Measurements from ENCODE around the gene IL17REL. TPM values are rescaled to one million over a fixed set of nuclear protein-coding genes. Genes with fewer than 3 reads are reported as not detected.

IL17REL gene
- total RNA-seq, 1 donor from 2014 or later: 0.07 TPM

- no peak overlapping the region for H3K27ac Mint-ChIP-seq (ENCODE audit: unreplicated experiment)
- no peak for DNase-seq (ENCODE audit: low read depth, low spot score)
- H3K36me3 Mint-ChIP-seq (ENCODE audit: low read depth): no peaks in the 10 kb centered on the region
- no peaks in the 10 kb centered on the region for H3K4me1 Mint-ChIP-seq
- peaks cover 8% of the 10 kb centered on the region for H3K27me3 Mint-ChIP-seq (ENCODE audit: low read depth)
- no peak for TF ChIP-seq CTCF (conservative IDR thresholded peaks at IDR 0.05)
- no peak overlapping the region for H3K4me3 Mint-ChIP-seq
- peaks cover 7% of the 10 kb centered on the region for H3K9me3 Mint-ChIP-seq
Observed at GRCh38 chr22:50041361-50042065, 28.9 kb upstream of the IL17REL start.

DNA sequence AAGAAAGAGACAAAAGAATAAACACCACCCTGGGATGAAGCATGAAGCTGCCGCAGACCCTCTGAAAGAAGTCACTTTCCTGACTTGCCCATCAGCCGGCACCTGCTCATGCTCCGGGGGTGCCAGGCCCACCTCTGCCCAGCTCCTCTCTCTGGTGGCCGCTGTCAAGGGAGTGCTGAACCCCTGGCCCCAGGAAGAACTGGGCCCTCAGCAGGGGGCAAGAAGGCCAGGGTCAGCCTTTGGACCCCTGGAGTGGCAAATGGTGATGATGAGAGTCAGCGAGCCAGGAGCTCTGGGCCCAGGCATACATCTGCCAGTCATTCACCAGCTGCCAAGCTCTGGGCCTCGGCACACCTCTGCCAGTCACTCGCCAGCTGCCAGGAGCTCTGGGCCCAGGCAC is 28.2 kb upstream of the IL17REL start:
- Mint-ChIP-seq H3K27me3 (ENCODE audit: low read depth) (peaks cover 8% of the 10 kb centered on the region), H3K36me3 (ENCODE audit: low read depth) (no peaks in the 10 kb centered on the region), H3K27ac (ENCODE audit: unreplicated experiment) (no peak overlapping the region), H3K4me1 (no peaks in the 10 kb centered on the region), H3K9me3 (peaks cover 7% of the 10 kb centered on the region), H3K4me3 (no peak overlapping the region)
- DNase-seq (ENCODE audit: low read depth, low spot score): no peak
- TF ChIP-seq CTCF (conservative IDR thresholded peaks at IDR 0.05): no peak

DNA sequence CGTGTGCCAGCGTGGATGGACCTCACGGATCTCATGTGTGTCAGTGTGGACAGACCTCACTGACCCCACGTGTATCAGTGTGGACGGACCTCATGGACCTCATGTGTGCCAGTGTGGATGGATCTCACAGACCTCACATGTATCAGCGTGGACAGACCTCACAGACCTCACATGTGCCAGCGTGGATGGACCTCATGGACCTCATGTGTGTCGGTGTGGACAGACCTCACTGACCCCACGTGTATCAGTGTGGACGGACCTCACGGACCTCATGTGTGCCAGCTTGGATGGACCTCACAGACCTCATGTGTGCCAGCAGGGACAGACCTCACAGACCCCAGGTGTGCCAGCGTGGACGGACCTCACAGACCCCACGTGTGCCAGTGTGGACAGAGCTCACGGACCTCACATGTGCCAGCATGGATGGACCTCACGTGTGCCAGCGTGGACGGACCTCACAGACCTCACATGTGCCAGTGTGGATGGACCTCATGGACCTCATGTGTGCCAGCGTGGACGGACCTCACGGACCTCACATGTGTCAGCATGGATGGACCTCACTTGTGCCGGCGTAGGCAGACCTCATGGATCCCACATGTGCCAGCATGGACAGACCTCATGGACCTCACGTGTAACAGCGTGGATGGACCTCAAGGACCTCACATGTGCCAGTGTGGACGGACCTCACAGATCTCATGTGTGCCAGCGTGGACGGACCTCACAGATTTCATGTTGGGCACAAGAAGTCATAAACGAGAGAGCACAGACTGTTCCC is 27.3 kb upstream of the IL17REL start:
- no peaks in the 10 kb centered on the region for H3K4me1 Mint-ChIP-seq
- peaks cover 8% of the 10 kb centered on the region for H3K27me3 Mint-ChIP-seq (ENCODE audit: low read depth)
- no peak for DNase-seq (ENCODE audit: low read depth, low spot score)
- H3K27ac Mint-ChIP-seq (ENCODE audit: unreplicated experiment): no peak overlapping the region
- no peak overlapping the region for H3K4me3 Mint-ChIP-seq
- no peaks in the 10 kb centered on the region for H3K36me3 Mint-ChIP-seq (ENCODE audit: low read depth)
- no peak for TF ChIP-seq CTCF (conservative IDR thresholded peaks at IDR 0.05)
- peaks cover 7% of the 10 kb centered on the region for H3K9me3 Mint-ChIP-seq

GRCh38 chr22:50035976-50036724 is 23.6 kb upstream of the IL17REL start:
- Mint-ChIP-seq H3K27me3 (ENCODE audit: low read depth) (no peaks in the 10 kb centered on the region), H3K36me3 (ENCODE audit: low read depth) (no peaks in the 10 kb centered on the region), H3K27ac (ENCODE audit: unreplicated experiment) (no peak overlapping the region), H3K4me3 (no peak overlapping the region), H3K9me3 (peaks cover 3% of the 10 kb centered on the region), H3K4me1 (no peaks in the 10 kb centered on the region)
- no peak for TF ChIP-seq CTCF (conservative IDR thresholded peaks at IDR 0.05)
- DNase-seq (ENCODE audit: low read depth, low spot score): no peak

GRCh38 chr22:50035131-50035881 is 22.7 kb upstream of the IL17REL start:
- Mint-ChIP-seq H3K27me3 (ENCODE audit: low read depth) (no peaks in the 10 kb centered on the region), H3K4me3 (no peak overlapping the region), H3K4me1 (no peaks in the 10 kb centered on the region)

More at GRCh38 chr22:50035131-50035881, 22.7 kb upstream of the IL17REL start:
- no peak for TF ChIP-seq CTCF (conservative IDR thresholded peaks at IDR 0.05)
- H3K27ac Mint-ChIP-seq (ENCODE audit: unreplicated experiment): no peak overlapping the region
- H3K36me3 Mint-ChIP-seq (ENCODE audit: low read depth): no peaks in the 10 kb centered on the region
- H3K9me3 Mint-ChIP-seq: peaks cover 3% of the 10 kb centered on the region
- no peak for DNase-seq (ENCODE audit: low read depth, low spot score)

Data from neural crest cell (in vitro differentiated cells).